OCI-LY7 (cell line): ENCODE results near the gene IGFBP3. TPM values are rescaled to one million over a fixed set of nuclear protein-coding genes. Genes with fewer than 3 reads are reported as not detected.
"Not testable (repeated sequence)": the region's sequence is repeated elsewhere in the genome, so short reads cannot be mapped to it uniquely, and the experiment has no call there.

ENCODE experiments used
- BruUV-seq: library from RNA; stranded (reverse); fragments of 400-500 nt; replicated peaks from 2 replicates; lab custom pipeline; 2021; lab: Mats Ljungman, UMichigan
- CTCF ChIA-PET: fragments of 300-600 bp; sonication (Branson Sonifier 250); formaldehyde crosslinking; loops from one replicate; lab custom pipeline; 2022; ENCODE audit warnings: antibody characterized with exemption; ENCODE audit not compliant: unreplicated experiment; lab: Charles Lee
- POLR2A ChIA-PET: fragments of 300-600 bp; sonication (Branson Sonifier 250); formaldehyde crosslinking; loops from one replicate; lab custom pipeline; 2022; ENCODE audit warnings: antibody characterized with exemption; lab: Charles Lee
- DNase-seq: peaks from one replicate; pipeline ENCODE4 v3.0.0-alpha.2; 2015; ENCODE audit warnings: low spot score
- H2AFZ ChIP-seq: fragments of 200-600 bp; sonication (generic), shearing (Covaris generic); 2 replicates; pipeline ENCODE4 v1.6.1; 2014; ENCODE audit warnings: mild to moderate bottlenecking, antibody characterized with exemption, low read length, moderate library complexity
- H3K27ac ChIP-seq: fragments of 200-600 bp; sonication (generic); 2 replicates; pipeline ENCODE4 v1.5.1; 2014; ENCODE audit warnings: mixed run types, low read depth, mild to moderate bottlenecking, moderate library complexity, low read length, inconsistent platforms; ENCODE audit not compliant: poor library complexity, severe bottlenecking
- H3K36me3 ChIP-seq: fragments of 200-600 bp; sonication (generic); 2 replicates; pipeline ENCODE4 v1.6.1; 2014; ENCODE audit warnings: mild to moderate bottlenecking, antibody characterized with exemption, low read length, moderate library complexity, mixed read lengths; ENCODE audit not compliant: insufficient read depth
- H3K4me1 ChIP-seq: fragments of 200-600 bp; sonication (generic); 2 replicates; pipeline ENCODE4 v1.5.1; 2014; ENCODE audit warnings: mild to moderate bottlenecking, low read length; ENCODE audit not compliant: insufficient read depth, poor library complexity, severe bottlenecking
- H3K4me2 ChIP-seq: fragments of 200-600 bp; sonication (generic); 2 replicates; pipeline ENCODE4 v1.6.1; 2014; ENCODE audit warnings: mild to moderate bottlenecking, low read length
- H3K4me3 ChIP-seq: fragments of 200-600 bp; sonication (generic); 2 replicates; pipeline ENCODE4 v1.5.1; 2014; ENCODE audit warnings: mild to moderate bottlenecking, low read depth, low read length; ENCODE audit not compliant: poor library complexity, severe bottlenecking
- H3K79me2 ChIP-seq: fragments of 200-600 bp; sonication (generic); 2 replicates; pipeline ENCODE4 v1.6.1; 2016; ENCODE audit warnings: low read depth, mild to moderate bottlenecking, low read length, moderate library complexity, mixed read lengths; ENCODE audit not compliant: insufficient read depth
- H3K9me2 ChIP-seq: fragments of 200-600 bp; sonication (generic); 2 replicates; pipeline ENCODE4 v1.6.1; 2016; ENCODE audit warnings: mild to moderate bottlenecking, low read length, mixed read lengths; ENCODE audit not compliant: insufficient read depth
- H3K9me3 ChIP-seq: fragments of 200-600 bp; sonication (generic); 2 replicates; pipeline ENCODE4 v1.6.1; 2014; ENCODE audit warnings: mild to moderate bottlenecking, mixed run types, low read length, mixed read lengths
- H4K20me1 ChIP-seq: fragments of 200-600 bp; sonication (generic); 2 replicates; pipeline ENCODE4 v1.6.1; 2014; ENCODE audit warnings: mild to moderate bottlenecking, antibody characterized with exemption, low read length, moderate library complexity, mixed read lengths; ENCODE audit not compliant: insufficient read depth
- EZH2phosphoT487 ChIP-seq: fragments of 200-600 bp; sonication (generic); IDR thresholded peaks from 2 replicates; pipeline ENCODE4 v1.6.1; 2018; ENCODE audit warnings: low read depth, borderline replicate concordance, mild to moderate bottlenecking, mixed run types, antibody characterized with exemption, low read length, moderate library complexity, mixed read lengths
- intact Hi-C: fragments of 100-400 bp; cut with micrococcal nuclease; formaldehyde crosslinking; loops from one replicate; pipeline ENCODE4 v1.10.0; 2022; ENCODE audit not compliant: unreplicated experiment
- total RNA-seq, 2 experiments: library from RNA; depleted of rRNA in 1 of 2; stranded (reverse); fragments of >200 nt in 1 of 2; shearing (Covaris generic) in 1 of 2; gene quantifications; 2 replicates each; pipeline ENCODE4 v1.2.3, GENCODE V29; 2014 to 2022
- TF ChIP-seq, protein P1 (sequence below): fragments of 200-600 bp; sonication (generic); conservative IDR thresholded peaks from 2 replicates; pipeline ENCODE4 v1.5.1; 2014; ENCODE audit warnings: mild to moderate bottlenecking, antibody characterized with exemption, low read length, moderate library complexity, mixed read lengths

Gene IGFBP3
- total RNA-seq, 2 experiments from 2014 or later: not detected

DNA sequence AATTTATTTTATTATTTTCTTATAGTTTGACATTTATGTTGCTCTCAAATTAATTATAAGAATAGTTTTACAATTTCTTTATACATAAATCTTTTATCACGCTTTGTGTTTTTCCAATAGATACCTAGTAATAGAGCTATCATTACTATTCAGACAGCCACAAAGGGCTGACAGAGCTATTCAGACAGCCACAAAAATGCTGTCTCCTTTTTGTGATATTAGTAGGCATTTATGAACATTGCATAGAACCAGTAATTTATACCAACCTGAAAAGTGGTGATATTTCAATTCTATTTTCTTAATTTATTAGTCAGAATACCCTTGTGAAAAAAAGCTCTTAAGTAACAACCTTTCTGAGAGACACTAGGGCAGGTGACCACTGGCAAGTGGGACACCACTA, 34.2 kb upstream of the IGFBP3 start:
- intact Hi-C loops: no loop called here
- Histone ChIP-seq H3K4me2 (no peak overlapping the region), H3K9me3 (no peaks in the 10 kb centered on the region), H2AFZ (no peak overlapping the region), H3K27ac (no peak overlapping the region), H3K36me3 (no peaks in the 10 kb centered on the region), H3K4me1 (no peaks in the 10 kb centered on the region), H3K4me3 (no peak overlapping the region), H4K20me1 (no peaks in the 10 kb centered on the region), H3K79me2 (no peaks in the 10 kb centered on the region), H3K9me2 (no peaks in the 10 kb centered on the region)
- no peak for DNase-seq
- no TSS peak for BruUV-seq
- POLR2A ChIA-PET: no interaction called here
- CTCF ChIA-PET: no interaction called here
- TF ChIP-seq EZH2phosphoT487: no peak
- TF ChIP-seq, protein P1, sequence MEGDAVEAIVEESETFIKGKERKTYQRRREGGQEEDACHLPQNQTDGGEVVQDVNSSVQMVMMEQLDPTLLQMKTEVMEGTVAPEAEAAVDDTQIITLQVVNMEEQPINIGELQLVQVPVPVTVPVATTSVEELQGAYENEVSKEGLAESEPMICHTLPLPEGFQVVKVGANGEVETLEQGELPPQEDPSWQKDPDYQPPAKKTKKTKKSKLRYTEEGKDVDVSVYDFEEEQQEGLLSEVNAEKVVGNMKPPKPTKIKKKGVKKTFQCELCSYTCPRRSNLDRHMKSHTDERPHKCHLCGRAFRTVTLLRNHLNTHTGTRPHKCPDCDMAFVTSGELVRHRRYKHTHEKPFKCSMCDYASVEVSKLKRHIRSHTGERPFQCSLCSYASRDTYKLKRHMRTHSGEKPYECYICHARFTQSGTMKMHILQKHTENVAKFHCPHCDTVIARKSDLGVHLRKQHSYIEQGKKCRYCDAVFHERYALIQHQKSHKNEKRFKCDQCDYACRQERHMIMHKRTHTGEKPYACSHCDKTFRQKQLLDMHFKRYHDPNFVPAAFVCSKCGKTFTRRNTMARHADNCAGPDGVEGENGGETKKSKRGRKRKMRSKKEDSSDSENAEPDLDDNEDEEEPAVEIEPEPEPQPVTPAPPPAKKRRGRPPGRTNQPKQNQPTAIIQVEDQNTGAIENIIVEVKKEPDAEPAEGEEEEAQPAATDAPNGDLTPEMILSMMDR: no peak

DNA sequence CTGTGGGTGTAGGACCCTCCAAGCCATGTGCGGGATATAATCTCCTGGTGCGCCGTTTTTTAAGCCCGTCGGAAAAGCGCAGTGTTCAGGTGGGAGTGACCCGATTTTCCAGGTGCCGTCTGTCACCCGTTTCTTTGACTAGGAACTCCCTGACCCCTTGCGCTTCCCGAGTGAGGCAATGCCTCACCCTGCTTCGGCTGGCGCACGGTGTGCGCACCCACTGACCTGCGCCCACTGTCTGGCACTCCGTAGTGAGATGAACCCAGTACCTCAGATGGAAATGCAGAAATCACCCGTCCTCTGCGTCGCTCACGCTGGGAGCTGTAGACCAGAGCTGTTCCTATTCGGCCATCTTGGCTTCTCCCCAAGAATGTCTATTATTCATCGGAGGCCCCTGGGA, 32.0 kb upstream of the IGFBP3 start:
- POLR2A ChIA-PET: not testable (repeated sequence)

GRCh38 chr7:45944058-45944457, 23.0 kb upstream of the IGFBP3 start:
- no peaks in the 10 kb centered on the region for H3K79me2 ChIP-seq
- intact Hi-C loops: no loop called here
- no peak for DNase-seq
- H3K4me3 ChIP-seq: no peak overlapping the region
- ChIA-PET CTCF (no interaction called here), POLR2A (interaction anchor here (0.6 to 0.7 kb wide), 3 partner anchors 8 to 189 kb away, joined by 3 read pairs; no protein-coding TSS in a partner anchor)
- BruUV-seq: no TSS peak
- no peaks in the 10 kb centered on the region for H3K4me1 ChIP-seq
- no peak for TF ChIP-seq EZH2phosphoT487
- TF ChIP-seq, protein P1: no peak
- H4K20me1 ChIP-seq: no peaks in the 10 kb centered on the region
- no peaks in the 10 kb centered on the region for H3K9me2 ChIP-seq
- no peaks in the 10 kb centered on the region for H3K9me3 ChIP-seq
- H3K4me2 ChIP-seq: no peak overlapping the region
- H3K36me3 ChIP-seq: no peaks in the 10 kb centered on the region
- no peak overlapping the region for H3K27ac ChIP-seq
- no peak overlapping the region for H2AFZ ChIP-seq

More for the DNA sequence above, 32.0 kb upstream of the IGFBP3 start:
- H3K4me2 ChIP-seq, H3K9me3 ChIP-seq, H3K4me1 ChIP-seq, CTCF ChIA-PET, BruUV-seq, H3K27ac ChIP-seq, H3K4me3 ChIP-seq, H2AFZ ChIP-seq, H3K36me3 ChIP-seq, DNase-seq, H3K9me2 ChIP-seq, H3K79me2 ChIP-seq, intact Hi-C loops, H4K20me1 ChIP-seq: not testable (repeated sequence)
